ENCODE data around the gene PAX9.

PAX9 gene

GRCh38 chr14:36633580-36633979 is 28.1 kb upstream of the PAX9 start:
- TF ChIP-seq FOXP2 (optimal IDR thresholded peaks at IDR 0.05; ENCODE audit: borderline replicate concordance, extremely low read depth, extremely low read length, insufficient read depth) (no peak), REST (IDR thresholded peaks at IDR 0.05; ENCODE audit: insufficient read depth in 1 of 2, low read depth in 2 of 2, low read length in 2 of 2) (no peak), POLR2AphosphoS5 (IDR thresholded peaks at IDR 0.05; ENCODE audit: low read depth, low read length) (no peak), TAF1 (IDR thresholded peaks at IDR 0.05; ENCODE audit: borderline replicate concordance, insufficient read depth, low read length) (no peak), SIN3A (IDR thresholded peaks at IDR 0.05; ENCODE audit: borderline replicate concordance, insufficient read depth, low read length) (no peak)

- no peak for TF ChIP-seq POLR2AphosphoS5 (IDR thresholded peaks at IDR 0.05; ENCODE audit: low read depth, low read length)
- no peak for TF ChIP-seq SIN3A (IDR thresholded peaks at IDR 0.05; ENCODE audit: borderline replicate concordance, insufficient read depth, low read length)
- no peak for TF ChIP-seq TAF1 (IDR thresholded peaks at IDR 0.05; ENCODE audit: borderline replicate concordance, insufficient read depth, low read length)
- no peak for TF ChIP-seq FOXP2 (optimal IDR thresholded peaks at IDR 0.05; ENCODE audit: borderline replicate concordance, extremely low read depth, extremely low read length, insufficient read depth)
- TF ChIP-seq REST (IDR thresholded peaks at IDR 0.05; ENCODE audit: insufficient read depth in 1 of 2, low read depth in 2 of 2, low read length in 2 of 2): no peak
Observed at GRCh38 chr14:36646664-36647416, 14.8 kb upstream of the PAX9 start.

- TF ChIP-seq FOXP2 (optimal IDR thresholded peaks at IDR 0.05; ENCODE audit: borderline replicate concordance, extremely low read depth, extremely low read length, insufficient read depth) (no peak), TAF1 (IDR thresholded peaks at IDR 0.05; ENCODE audit: borderline replicate concordance, insufficient read depth, low read length) (no peak), SIN3A (IDR thresholded peaks at IDR 0.05; ENCODE audit: borderline replicate concordance, insufficient read depth, low read length) (no peak), POLR2AphosphoS5 (IDR thresholded peaks at IDR 0.05; ENCODE audit: low read depth, low read length) (no peak), REST (IDR thresholded peaks at IDR 0.05; ENCODE audit: insufficient read depth in 1 of 2, low read depth in 2 of 2, low read length in 2 of 2) (no peak)
Observed at GRCh38 chr14:36647417-36647823, 14.2 kb upstream of the PAX9 start.

- TF ChIP-seq POLR2AphosphoS5 (IDR thresholded peaks at IDR 0.05; ENCODE audit: low read depth, low read length) (no peak), FOXP2 (optimal IDR thresholded peaks at IDR 0.05; ENCODE audit: borderline replicate concordance, extremely low read depth, extremely low read length, insufficient read depth) (no peak), REST (IDR thresholded peaks at IDR 0.05; ENCODE audit: insufficient read depth in 1 of 2, low read depth in 2 of 2, low read length in 2 of 2) (no peak), SIN3A (IDR thresholded peaks at IDR 0.05; ENCODE audit: borderline replicate concordance, insufficient read depth, low read length) (no peak), TAF1 (IDR thresholded peaks at IDR 0.05; ENCODE audit: borderline replicate concordance, insufficient read depth, low read length) (no peak)
Observed at GRCh38 chr14:36647824-36648753, 13.6 kb upstream of the PAX9 start.
